AML-193 (cell line): ENCODE results near the gene KIF2C.
"Not testable (repeated sequence)": the region's sequence is repeated elsewhere in the genome, so short reads cannot be mapped to it uniquely, and the experiment has no call there.

Experiments
- DNase-seq, 2 experiments: peaks; one replicate each; lab custom pipeline; 2025; lab: John Stamatoyannopoulos, UW

The KIF2C gene

GRCh38 chr1:44739307-44740178 is at the start of gene KIF2C:
Gene KIF2C (plus strand): TSS chr1:44739837. CDS start chr1:44739933, 96 bp downstream.
- DNase-seq = peak; percentile 95 to 97

GRCh38 chr1:44693159-44693558 is 46.5 kb upstream of the KIF2C start:
- peak in 1 of 2 experiments; percentile 10 for DNase-seq

GRCh38 chr1:44693900-44694299 is 45.7 kb upstream of the KIF2C start:
- DNase-seq = no peak

- no peak for DNase-seq
These were observed 44.7 kb upstream of the KIF2C start for GRCh38 chr1:44694863-44695478.

- no peak for DNase-seq
These were observed 44.0 kb upstream of the KIF2C start for GRCh38 chr1:44695671-44696070.

- DNase-seq = no peak
These were observed 43.5 kb upstream of the KIF2C start for GRCh38 chr1:44696101-44696500.

- peak; percentile 58 to 65 for DNase-seq
These were observed 42.8 kb upstream of the KIF2C start for GRCh38 chr1:44696789-44697345.

- DNase-seq = peak; percentile 33 to 37
These were observed 41.5 kb upstream of the KIF2C start for GRCh38 chr1:44698138-44698537.

- not testable (repeated sequence) for DNase-seq
These were observed 40.3 kb upstream of the KIF2C start for GRCh38 chr1:44699375-44699774.

- no peak for DNase-seq
These were observed 39.1 kb upstream of the KIF2C start for GRCh38 chr1:44700573-44700972.

GRCh38 chr1:44701141-44701573 is 38.5 kb upstream of the KIF2C start:
- DNase-seq = no peak

- DNase-seq = no peak
These were observed 34.2 kb upstream of the KIF2C start for GRCh38 chr1:44705470-44705869.

GRCh38 chr1:44705938-44706337 is 33.7 kb upstream of the KIF2C start:
- DNase-seq = no peak

- DNase-seq = no peak
These were observed 32.3 kb upstream of the KIF2C start for GRCh38 chr1:44707112-44707881.

GRCh38 chr1:44707959-44708831 is 31.4 kb upstream of the KIF2C start:
- peak; percentile 60 to 69 for DNase-seq

GRCh38 chr1:44713321-44713781 is 26.3 kb upstream of the KIF2C start:
- no peak for DNase-seq

GRCh38 chr1:44714532-44714931 is 25.1 kb upstream of the KIF2C start:
- no peak for DNase-seq

- peak; percentile 72 to 82 for DNase-seq
These were observed 24.6 kb upstream of the KIF2C start for GRCh38 chr1:44714944-44715571.

GRCh38 chr1:44717156-44717555 is 22.5 kb upstream of the KIF2C start:
- DNase-seq = no peak

- no peak for DNase-seq
These were observed 22.0 kb upstream of the KIF2C start for GRCh38 chr1:44717653-44718052.

- DNase-seq = no peak
These were observed 21.5 kb upstream of the KIF2C start for GRCh38 chr1:44718091-44718490.
